AG10803 (cell line): ENCODE results near the gene TMEM183A.

Experiments used
- DNase-seq: peaks from one replicate; pipeline ENCODE4 v3.0.0; 2010; ENCODE audit warnings: low read depth
- H3K4me3 ChIP-seq: 2 replicates; pipeline ENCODE4 v1.5.1; 2011; ENCODE audit warnings: mild to moderate bottlenecking, low read length, control low read depth
- TF ChIP-seq, protein P1 (sequence below): conservative IDR thresholded peaks from 2 replicates; pipeline ENCODE4 v1.5.1; 2011; ENCODE audit warnings: mild to moderate bottlenecking, low read length, control low read depth, inconsistent platforms

The TMEM183A gene

DNA sequence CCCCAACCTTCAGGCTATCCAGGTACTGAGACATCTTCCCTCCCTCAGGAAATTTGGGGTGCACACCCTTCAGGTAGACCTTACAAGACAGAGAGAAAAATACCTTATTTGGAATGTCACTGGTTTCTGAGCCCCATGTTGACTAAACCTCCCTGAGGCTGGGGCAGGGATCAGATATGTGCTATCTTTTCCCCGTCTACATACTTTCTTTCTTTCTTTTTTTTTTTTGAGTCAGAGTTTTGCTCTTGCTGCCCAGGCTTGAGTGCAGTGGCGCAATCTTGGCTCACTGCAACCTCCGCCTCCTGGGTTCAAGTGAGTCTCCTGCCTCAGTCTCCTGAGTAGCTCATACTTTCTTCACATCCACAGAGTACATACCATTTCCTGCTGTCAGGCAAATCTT, 41.8 kb upstream of the TMEM183A start:
- no peak for DNase-seq
- H3K4me3 ChIP-seq, result no peak overlapping the region
- TF ChIP-seq, protein P1, sequence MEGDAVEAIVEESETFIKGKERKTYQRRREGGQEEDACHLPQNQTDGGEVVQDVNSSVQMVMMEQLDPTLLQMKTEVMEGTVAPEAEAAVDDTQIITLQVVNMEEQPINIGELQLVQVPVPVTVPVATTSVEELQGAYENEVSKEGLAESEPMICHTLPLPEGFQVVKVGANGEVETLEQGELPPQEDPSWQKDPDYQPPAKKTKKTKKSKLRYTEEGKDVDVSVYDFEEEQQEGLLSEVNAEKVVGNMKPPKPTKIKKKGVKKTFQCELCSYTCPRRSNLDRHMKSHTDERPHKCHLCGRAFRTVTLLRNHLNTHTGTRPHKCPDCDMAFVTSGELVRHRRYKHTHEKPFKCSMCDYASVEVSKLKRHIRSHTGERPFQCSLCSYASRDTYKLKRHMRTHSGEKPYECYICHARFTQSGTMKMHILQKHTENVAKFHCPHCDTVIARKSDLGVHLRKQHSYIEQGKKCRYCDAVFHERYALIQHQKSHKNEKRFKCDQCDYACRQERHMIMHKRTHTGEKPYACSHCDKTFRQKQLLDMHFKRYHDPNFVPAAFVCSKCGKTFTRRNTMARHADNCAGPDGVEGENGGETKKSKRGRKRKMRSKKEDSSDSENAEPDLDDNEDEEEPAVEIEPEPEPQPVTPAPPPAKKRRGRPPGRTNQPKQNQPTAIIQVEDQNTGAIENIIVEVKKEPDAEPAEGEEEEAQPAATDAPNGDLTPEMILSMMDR, result no peak

DNA sequence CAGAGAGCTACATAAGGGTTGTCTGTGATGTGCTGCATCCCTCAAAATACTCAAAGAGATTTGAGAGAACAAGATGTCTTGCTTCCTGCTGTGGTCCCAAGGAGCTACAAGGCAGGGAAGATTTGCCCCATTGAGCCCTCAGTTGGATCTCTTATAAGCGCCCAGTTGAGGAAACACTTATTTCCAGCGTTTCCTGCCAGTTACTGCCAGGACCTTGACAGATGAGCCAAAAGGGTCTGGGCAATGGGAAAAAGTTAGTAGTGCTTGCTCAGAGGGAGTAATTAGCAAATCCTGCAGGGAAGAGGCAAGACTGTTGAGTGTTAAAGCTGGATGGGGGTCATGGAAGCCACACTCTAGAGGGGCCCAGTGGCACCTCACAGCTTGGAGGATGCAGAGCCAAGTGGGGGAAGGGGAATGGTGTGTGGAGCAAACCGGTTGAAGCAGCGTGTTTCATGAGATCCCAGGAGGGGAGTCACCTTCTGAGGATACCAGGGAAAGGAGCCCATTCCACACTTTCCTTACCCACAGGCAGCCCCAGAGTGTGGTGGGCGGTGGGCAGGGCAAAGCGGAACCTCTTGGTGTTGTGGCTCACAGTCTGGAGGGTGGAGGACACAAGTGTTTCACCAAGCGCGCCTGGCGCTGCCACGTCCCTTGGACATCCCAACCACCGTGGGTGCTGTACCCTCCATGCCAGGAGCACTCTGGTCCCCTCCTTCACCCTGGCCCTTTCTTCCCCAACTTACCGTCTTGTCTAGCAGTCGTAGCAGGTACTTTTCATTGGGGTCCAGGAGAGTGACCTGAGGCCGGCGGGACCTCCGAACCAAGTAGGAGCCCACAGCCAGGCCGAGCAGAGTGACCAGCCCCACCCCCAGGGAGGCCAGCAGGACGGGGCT, 40.9 kb upstream of the TMEM183A start:
- DNase-seq, result no peak
- H3K4me3 ChIP-seq, result peak overlapping the region; percentile 93
- TF ChIP-seq, protein P1, result no peak

DNA sequence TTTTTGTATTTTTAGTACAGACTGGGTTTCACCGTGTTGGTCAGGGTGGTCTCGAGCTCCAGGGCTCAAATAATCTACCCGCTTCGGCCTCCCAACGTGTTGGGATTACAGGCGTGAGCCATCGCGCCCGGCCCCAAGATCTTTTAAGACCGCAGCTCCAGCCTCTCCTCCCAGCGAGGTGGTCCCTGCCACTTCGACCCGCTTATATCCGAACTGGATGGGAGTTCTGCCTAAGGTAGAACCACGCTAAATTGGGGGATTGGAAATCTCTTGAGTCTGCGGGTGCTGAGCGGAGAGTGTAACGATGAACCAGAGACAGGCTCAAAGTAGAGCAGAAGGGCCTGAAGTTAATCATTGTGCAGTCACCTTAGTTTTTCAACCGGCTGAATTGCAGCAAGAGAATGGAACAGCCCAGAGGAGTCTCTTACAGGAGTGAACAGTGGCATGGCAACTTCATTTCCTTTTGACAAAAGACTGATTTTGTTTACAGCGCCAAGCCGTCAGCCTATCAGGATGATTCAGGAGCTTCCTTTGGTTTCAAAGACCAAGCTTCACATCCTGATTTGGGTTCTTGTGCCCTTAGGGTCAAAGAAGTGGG, 39.4 kb upstream of the TMEM183A start:
- H3K4me3 ChIP-seq, result peak overlapping the region; percentile 64
- TF ChIP-seq, protein P1, result no peak
- no peak for DNase-seq

DNA sequence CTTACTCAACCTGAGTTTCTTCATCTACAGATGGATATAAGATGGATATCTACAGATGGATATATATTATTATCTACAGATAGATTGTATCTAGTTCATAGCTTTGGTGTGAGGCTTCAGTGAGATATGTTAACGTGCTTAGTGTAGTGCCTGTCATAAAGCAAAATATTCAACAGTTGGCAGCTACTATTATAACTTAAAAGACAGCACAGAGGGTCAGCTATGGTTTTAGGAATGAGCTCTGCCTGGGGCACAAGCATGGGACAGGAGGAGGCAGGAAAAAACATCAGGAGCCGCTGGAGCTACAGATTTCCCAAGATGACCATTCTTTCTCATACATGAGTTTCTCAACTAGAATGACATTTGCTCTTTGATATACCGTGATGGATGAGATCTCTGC, 38.8 kb upstream of the TMEM183A start:
- TF ChIP-seq, protein P1, result no peak
- no peak for DNase-seq
- no peak overlapping the region for H3K4me3 ChIP-seq

DNA sequence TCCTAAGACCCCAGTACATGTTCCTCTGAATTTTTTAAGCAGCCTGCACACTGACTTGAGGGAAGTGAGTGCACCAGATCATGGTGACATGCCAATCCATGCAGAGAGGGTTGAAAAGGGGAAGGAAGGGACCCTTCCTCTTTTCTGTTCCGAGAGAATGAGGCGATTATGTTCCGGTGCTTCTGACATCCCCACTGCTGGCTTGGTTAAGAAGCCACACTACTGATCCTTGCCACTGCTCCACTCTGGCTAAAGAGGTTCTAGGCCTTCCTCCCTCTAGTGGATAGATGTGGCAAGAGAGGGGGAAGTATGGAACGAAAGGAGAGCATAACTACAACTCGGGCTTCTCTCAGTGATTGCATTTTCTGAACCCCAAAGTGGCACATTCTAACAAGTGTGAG, 38.3 kb upstream of the TMEM183A start:
- no peak overlapping the region for H3K4me3 ChIP-seq
- TF ChIP-seq, protein P1, result peak; percentile 92
- DNase-seq, result peak; percentile 65

DNA sequence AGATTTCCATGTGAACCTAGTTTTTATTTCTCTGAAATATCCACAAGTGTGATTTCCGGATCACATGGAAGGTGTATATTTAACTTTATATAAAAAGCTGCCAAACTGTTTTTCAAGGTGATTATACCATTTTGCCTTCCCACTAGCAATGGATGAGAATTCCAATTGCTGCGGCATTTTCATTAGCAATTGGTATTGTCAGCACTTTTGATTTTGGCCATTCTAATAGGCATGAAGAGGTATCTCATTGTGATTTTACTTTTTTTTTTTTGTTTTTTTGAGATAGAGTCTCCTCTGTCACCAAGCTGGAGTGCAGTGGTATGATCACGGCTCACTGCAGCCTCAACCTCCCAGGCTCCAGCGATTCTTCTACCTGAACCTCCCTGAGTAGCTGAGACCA, 35.1 kb upstream of the TMEM183A start:
- TF ChIP-seq, protein P1, result no peak
- no peak overlapping the region for H3K4me3 ChIP-seq
- no peak for DNase-seq

DNA sequence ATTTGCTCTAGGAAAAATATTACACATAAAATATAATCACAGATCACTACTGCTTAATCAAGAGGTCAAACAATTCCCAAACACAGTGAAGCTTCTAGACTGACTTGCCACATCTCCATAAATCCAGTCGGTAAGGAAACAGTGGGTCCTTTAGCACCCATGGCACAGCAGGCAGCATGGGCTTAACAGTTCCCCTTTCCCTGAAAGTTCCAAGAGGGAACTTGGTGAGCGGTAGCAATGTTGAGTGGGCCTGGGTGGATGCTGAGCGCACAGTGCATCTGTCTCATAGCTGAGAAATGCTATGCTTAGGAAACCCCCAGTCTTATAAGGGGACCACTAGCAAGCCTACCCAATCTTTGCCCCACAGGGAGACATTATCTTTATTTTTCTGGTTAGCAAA, 32.3 kb upstream of the TMEM183A start:
- no peak for DNase-seq
- TF ChIP-seq, protein P1, result no peak
- H3K4me3 ChIP-seq, result no peak overlapping the region
